GM12865 (cell line): Measurements from ENCODE around the gene YRDC.

Source experiments
- DNase-seq: peaks from one replicate; pipeline ENCODE4 v3.0.0; 2010; ENCODE audit warnings: low read depth
- H3K4me3 ChIP-seq: 2 replicates; pipeline ENCODE4 v1.5.1; 2011; ENCODE audit warnings: mild to moderate bottlenecking, low read depth, low read length, control low read depth
- TF ChIP-seq, protein P1 (sequence below): IDR thresholded peaks from 2 replicates; pipeline ENCODE4 v1.5.1; 2011; ENCODE audit warnings: low read length, control low read depth, low read depth, inconsistent platforms; ENCODE audit not compliant: insufficient read depth; ENCODE audit errors: missing control alignments

Gene YRDC

DNA sequence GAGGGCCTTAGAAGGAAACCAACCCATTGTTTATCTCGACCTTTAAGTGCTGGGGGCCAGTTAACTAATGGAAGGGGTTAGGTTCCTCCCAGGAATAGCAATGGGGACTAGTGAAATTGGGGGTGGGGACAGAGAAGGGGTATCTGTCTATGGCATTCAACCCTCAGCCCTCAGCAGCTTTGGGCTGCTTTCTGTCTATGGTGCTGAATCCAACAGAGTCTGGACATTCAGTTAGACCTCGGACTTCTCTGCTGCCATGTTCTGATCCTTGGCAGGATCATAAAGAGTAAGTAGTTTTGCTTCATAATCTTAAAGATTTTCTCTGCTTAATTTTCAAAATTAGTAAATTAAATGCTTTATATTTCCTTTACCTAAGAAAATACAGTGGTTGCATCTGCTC lies 40.5 kb downstream of the YRDC start:
- DNase-seq: no peak
- no peak overlapping the region for H3K4me3 ChIP-seq
- TF ChIP-seq, protein P1, sequence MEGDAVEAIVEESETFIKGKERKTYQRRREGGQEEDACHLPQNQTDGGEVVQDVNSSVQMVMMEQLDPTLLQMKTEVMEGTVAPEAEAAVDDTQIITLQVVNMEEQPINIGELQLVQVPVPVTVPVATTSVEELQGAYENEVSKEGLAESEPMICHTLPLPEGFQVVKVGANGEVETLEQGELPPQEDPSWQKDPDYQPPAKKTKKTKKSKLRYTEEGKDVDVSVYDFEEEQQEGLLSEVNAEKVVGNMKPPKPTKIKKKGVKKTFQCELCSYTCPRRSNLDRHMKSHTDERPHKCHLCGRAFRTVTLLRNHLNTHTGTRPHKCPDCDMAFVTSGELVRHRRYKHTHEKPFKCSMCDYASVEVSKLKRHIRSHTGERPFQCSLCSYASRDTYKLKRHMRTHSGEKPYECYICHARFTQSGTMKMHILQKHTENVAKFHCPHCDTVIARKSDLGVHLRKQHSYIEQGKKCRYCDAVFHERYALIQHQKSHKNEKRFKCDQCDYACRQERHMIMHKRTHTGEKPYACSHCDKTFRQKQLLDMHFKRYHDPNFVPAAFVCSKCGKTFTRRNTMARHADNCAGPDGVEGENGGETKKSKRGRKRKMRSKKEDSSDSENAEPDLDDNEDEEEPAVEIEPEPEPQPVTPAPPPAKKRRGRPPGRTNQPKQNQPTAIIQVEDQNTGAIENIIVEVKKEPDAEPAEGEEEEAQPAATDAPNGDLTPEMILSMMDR: no peak

DNA sequence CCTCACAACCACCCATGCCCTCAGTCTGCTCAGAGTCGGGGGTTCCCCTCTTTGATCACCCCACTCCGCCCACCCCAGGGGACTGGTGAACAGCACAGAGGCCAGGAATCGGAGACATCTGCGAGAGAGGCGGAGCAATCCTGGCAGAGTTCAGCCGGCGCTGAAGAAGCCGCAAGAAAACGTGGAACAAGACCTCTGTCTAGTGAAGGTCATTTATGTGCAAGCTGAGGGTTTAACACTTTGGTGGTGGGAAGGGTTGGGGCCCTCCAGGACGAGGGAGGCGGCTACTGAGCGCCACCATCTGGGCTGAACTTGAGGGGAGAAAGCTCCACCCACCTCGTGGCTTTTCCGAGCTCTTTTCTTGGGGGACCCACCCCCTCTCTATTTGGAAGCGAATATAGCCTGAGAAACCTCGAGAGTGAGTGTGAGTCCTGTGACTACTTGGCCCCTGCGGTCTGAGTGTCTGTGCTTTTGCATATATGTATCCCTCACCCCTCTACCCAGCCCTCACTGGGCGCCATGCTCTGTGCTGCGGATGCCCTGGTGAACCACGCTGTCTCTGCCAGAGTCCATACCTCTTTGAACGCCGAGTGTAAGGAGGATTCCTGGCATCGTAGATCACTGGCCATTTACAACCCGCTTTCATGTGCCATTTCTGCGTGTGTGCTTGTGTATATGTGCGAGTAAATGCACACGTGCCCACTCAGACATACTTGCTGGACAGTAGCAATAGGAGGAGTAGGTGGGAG lies 41.9 kb downstream of the YRDC start:
- TF ChIP-seq, protein P1: no peak
- DNase-seq: peak; percentile 27
- no peak overlapping the region for H3K4me3 ChIP-seq

DNA sequence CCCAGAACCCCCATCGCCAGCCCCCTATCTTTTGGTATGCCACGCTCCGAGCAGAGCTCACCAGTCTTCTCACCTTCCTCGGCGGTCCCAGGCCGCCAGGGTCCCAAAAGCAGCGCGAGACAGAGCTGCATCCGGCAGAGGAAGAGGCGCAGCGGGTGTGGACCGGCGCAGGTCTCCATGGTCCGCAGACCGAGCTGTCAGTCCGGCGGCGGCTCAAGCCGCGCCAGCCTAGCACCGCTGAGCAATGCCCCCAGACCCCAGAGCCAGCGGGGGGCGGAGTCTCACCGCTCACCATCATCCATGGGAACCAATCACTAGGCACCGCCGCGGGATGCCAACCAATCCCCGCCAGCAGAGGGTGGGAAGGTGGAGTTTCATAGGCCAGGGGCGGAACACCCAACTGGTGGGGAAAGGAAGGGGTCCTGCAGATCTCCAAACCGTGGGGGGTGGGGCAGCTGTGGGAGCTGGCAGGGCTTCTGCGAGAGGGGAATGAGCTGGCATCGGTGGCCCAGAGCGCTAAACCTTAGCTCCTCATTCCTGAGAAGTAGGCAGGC lies 43.0 kb downstream of the YRDC start, which contains the start of gene EPHA10:
EPHA10 (minus strand) TSS at position 233 of the 554 bp plus-strand sequence; CDS start at position 179, 54 bp downstream.
- TF ChIP-seq, protein P1: no peak
- H3K4me3 ChIP-seq: no peak within 1 kb of the TSS

DNA sequence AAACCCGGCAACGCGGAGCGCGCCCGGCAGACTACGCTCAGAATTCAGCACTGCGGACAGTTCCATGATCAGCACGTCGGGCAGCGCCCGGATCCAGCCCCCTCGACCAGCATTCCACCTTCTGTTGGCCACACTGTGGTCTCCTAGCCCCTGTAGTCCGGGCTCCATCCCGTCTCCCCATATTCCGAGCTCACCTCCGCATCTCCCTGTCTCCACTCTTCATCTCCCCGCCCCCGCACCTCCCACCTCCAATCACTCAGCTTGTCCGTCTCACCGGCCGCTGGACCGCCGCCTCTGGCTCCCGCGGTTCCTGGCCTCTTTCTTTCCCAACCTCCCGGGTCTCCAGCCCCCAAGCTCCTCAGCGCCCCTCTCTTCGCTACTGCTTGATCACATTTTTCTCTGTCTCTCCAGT lies 43.6 kb downstream of the YRDC start:
- TF ChIP-seq, protein P1: no peak
- no peak overlapping the region for H3K4me3 ChIP-seq
- peak; percentile 28 for DNase-seq

More for the DNA sequence above, 43.0 kb downstream of the YRDC start, which contains the start of gene EPHA10:
- no peak for DNase-seq

DNA sequence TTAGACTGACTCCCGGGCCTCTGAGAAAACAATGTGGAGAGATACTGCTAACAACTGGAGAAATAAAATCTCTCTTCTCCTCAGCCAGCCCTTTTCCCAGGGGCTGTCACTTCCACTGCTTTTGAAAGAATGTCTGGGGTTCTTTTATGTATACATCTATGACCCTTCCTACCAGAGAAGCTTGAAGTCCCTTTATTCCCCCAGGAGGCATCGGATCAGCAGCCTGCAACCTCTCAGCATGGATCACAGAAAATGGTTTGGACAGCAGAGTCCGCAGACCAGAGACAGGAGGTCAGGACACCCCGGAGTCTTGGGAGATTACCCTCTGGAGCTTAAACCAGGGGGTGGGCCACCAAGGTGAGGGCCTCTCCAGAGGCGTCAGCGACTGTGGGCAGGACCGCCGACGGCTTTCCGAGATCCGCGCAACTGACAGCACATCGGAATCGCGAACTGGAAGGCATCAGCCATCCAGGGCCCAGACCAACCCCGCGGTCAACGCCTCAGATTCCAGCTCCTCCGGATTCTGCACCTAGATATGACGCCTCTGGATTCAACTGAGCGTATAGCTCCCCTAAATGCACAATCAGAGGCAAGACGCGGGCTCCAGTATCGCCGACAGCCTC lies 44.1 kb downstream of the YRDC start:
- TF ChIP-seq, protein P1: no peak
- H3K4me3 ChIP-seq: no peak overlapping the region
- no peak for DNase-seq

DNA sequence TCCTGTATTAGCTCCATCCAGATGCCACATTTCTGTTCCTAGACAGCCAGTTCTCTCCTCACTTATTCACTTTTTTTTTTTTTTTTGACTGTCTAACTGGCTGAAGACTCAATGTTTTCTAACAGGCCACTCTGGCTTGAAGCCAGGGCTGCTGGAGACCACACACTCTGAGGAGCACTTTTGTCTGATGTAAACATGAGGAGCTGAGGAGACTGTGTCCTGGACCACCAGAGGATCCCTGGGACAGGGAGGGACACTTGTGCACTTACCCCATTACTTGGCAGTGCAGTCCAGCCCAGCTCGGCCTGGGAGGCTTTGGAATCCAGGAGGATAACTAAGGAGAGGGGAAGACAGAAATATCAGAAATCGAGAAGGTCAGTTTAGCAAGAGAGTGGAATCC lies 45.5 kb downstream of the YRDC start:
- no peak overlapping the region for H3K4me3 ChIP-seq
- TF ChIP-seq, protein P1: no peak
- no peak for DNase-seq
